Keratinocyte (primary cell): ENCODE data around the gene DNAH3.

ENCODE experiments used
- CTCF ChIP-seq, 3 experiments: IDR thresholded peaks in 1 of 3; conservative IDR thresholded peaks in 1 of 3; optimal IDR thresholded peaks in 1 of 3; 2 replicates in 2 of 3; 3 replicates in 1 of 3; pipeline versions ENCODE3 to v1.5.1; 2011; ENCODE audit warnings: low read length in 3 of 3, mild to moderate bottlenecking in 3 of 3, moderate library complexity in 2 of 3, control low read depth in 1 of 3, inconsistent platforms in 1 of 3; ENCODE audit not compliant: insufficient read depth in 2 of 3; ENCODE audit errors: extremely low read depth in 1 of 3
- EZH2 ChIP-seq: IDR thresholded peaks from one replicate; pipeline ENCODE4 v1.6.1; 2012; ENCODE audit warnings: inconsistent platforms, mild to moderate bottlenecking, low read length, moderate library complexity

- TF ChIP-seq CTCF (optimal IDR thresholded peaks at IDR 0.05 in 1 of 3, IDR thresholded peaks at IDR 0.05 in 1 of 3, conservative IDR thresholded peaks at IDR 0.05 in 1 of 3; ENCODE audit: extremely low read depth in 1 of 3, insufficient read depth in 2 of 3, low read length in 3 of 3) (no peak), EZH2 (no peak)
These were observed 209.6 kb downstream of the DNAH3 start for GRCh38 chr16:20940871-20941635.
